Esophagus muscularis mucosa (tissue), 4 donors: ENCODE measurements around the gene ID3.

Source experiments
- CTCF ChIP-seq, 3 experiments: fragments of 200-600 bp in 2 of 3; fragments of 450-650 bp in 1 of 3; sonication (generic) in 2 of 3; IDR thresholded peaks; one replicate each; pipeline ENCODE4 v1.5.1; 2017 to 2019; ENCODE audit warnings: antibody characterized with exemption in 3 of 3, mild to moderate bottlenecking in 2 of 3, moderate library complexity in 1 of 3
- EP300 ChIP-seq: sonication (generic); formaldehyde crosslinking; IDR thresholded peaks from one replicate; pipeline ENCODE4 v1.6.1; 2017; ENCODE audit warnings: antibody characterized with exemption
- POLR2A ChIP-seq: fragments of 450-650 bp; IDR thresholded peaks from one replicate; pipeline ENCODE4 v1.6.1; 2017; ENCODE audit warnings: antibody characterized with exemption, moderate library complexity, mild to moderate bottlenecking, low read depth
- POLR2AphosphoS5 ChIP-seq, 2 donors: sonication (generic); formaldehyde crosslinking; IDR thresholded peaks; one replicate each; pipeline ENCODE4 v1.6.1; 2017; ENCODE audit warnings: antibody characterized with exemption in 2 of 2

GRCh38 chr1:23562137-23562876, 3.0 kb upstream of the ID3 start:
- TF ChIP-seq CTCF (IDR thresholded peaks at IDR 0.05) (no peak), POLR2AphosphoS5 (IDR thresholded peaks at IDR 0.05) (peak in 1 of 2 donors; percentile 96), POLR2A (peak; percentile 8), EP300 (peak; percentile 68)
